Psoas muscle (tissue), 8 donors: ENCODE results near the gene PON2. TPM values are rescaled to one million over a fixed set of nuclear protein-coding genes. Genes with fewer than 3 reads are reported as not detected.

Experiments used
- ATAC-seq, 4 donors: fragments of 200-7000 bp; cut with Tn5 transposase; one replicate each; pipeline ENCODE4 v1.9.1; 2020; ENCODE audit warnings: moderate library complexity in 3 of 4, mild to moderate bottlenecking in 2 of 4
- DNase-seq, 2 donors: peaks; one replicate each; pipeline ENCODE4 v3.0.0-alpha.2; 2020
- H3K27ac ChIP-seq: fragments of 200-600 bp; one replicate; pipeline ENCODE4 v1.8.0; 2022
- H3K27me3 ChIP-seq, 3 donors: fragments of 200-600 bp in 1 of 3; one replicate each; pipeline versions ENCODE4 v1.6.1 to v1.8.0; 2013 to 2022; ENCODE audit warnings: low read length in 2 of 3, mild to moderate bottlenecking in 2 of 3, moderate library complexity in 1 of 3; ENCODE audit not compliant: insufficient read depth in 3 of 3
- H3K36me3 ChIP-seq, 2 donors: fragments of 200-600 bp in 1 of 2; one replicate each; pipeline versions ENCODE4 v1.6.1 to v1.8.0; 2013 to 2022; ENCODE audit warnings: low read depth in 1 of 2, mild to moderate bottlenecking in 1 of 2, moderate library complexity in 1 of 2; ENCODE audit not compliant: insufficient read depth in 1 of 2
- H3K4me1 ChIP-seq: fragments of 200-600 bp; one replicate; pipeline ENCODE4 v1.8.0; 2022
- H3K4me3 ChIP-seq: fragments of 200-600 bp; one replicate; pipeline ENCODE4 v1.8.0; 2022; ENCODE audit warnings: mild to moderate bottlenecking
- H3K9me3 ChIP-seq: fragments of 200-600 bp; one replicate; pipeline ENCODE4 v1.8.0; 2022
- WGBS, 3 donors: extraction: QIAGEN DNeasy Blood & Tissue Kit; methylation state at CpG; one replicate each; pipeline versions ENCODE4 v1.1.6 to v1.1.7; 2013; 5-methylcytosine and 5-hydroxymethylcytosine counted together
- intact Hi-C, 2 donors: fragments of 100-400 bp; cut with DNase I; formaldehyde crosslinking; loops; one replicate each; pipeline versions ENCODE4 v1.11.0 to v1.14.2; 2022
- polyA plus RNA-seq, 3 donors: library from polyadenylated mRNA; stranded (reverse); fragments of 200-250 nt; gene quantifications; one replicate each; pipeline ENCODE4 v1.2.3, GENCODE V29; 2013
- total RNA-seq, 4 donors: library from RNA; stranded (reverse); fragmentation: NEBNext Ultra II Directional in 2 of 4; extraction: Animal tissue kit (Norgen Biotek cat#: 25700) in 2 of 4; gene quantifications; one replicate each; pipeline versions ENCODE4 v1.2.1 to v1.2.4, GENCODE V29; 2021 to 2023
- TF ChIP-seq, protein P1 (sequence below): fragments of 200-600 bp; IDR thresholded peaks from one replicate; pipeline ENCODE4 v1.8.0; 2022; ENCODE audit warnings: antibody characterized with exemption
- donor health status: healthy with polysubstance abuse.
- donor health status: DM: no; HTN: no; CAD: no; lungs with moderate emphysema.
- donor health status: Bipolar disorder and iron deficiency.
- donor health status: healthy.
- donor health status: DM: yes; HTN: yes; CAD: no.
- donor health status: DM: no; HTN: no; CAD: no.
- donor health status: DM: no; HTN: no; CAD: no.
- donor health status: DM: yes; HTN: yes; CAD: no.

Gene PON2
- total and polyA plus RNA-seq, 7 donors = 10.8 to 25.2 (median 14.5) TPM

DNA sequence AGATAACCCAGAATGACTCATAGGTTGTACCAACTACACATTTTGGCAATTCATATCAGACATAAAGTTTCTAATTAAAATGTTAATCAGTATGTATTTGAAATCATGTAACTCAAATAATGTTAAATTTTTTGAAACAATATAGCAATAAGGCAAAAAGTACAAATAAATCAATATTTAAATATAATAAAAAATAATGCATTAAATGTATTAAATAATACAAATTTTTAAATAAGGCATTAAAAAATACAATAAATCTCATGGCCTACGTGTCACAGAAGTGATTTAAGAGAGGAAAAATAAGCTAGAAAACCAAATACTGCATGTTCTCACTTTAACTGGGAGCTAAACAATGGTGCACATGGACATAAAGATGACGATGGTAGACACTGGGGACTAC is 9.1 kb downstream of the PON2 start:
- Histone ChIP-seq H3K4me3 (no peak overlapping the region), H3K9me3 (no peaks in the 10 kb centered on the region), H3K4me1 (no peaks in the 10 kb centered on the region), H3K36me3 (peaks cover 0 to 17% of the 10 kb centered on the region in 2 donors), H3K27ac (no peak overlapping the region), H3K27me3 (no peaks in the 10 kb centered on the region)
- ATAC-seq (no peak), DNase-seq (no peak)
- intact Hi-C loops = no loop called here
- TF ChIP-seq, protein P1, sequence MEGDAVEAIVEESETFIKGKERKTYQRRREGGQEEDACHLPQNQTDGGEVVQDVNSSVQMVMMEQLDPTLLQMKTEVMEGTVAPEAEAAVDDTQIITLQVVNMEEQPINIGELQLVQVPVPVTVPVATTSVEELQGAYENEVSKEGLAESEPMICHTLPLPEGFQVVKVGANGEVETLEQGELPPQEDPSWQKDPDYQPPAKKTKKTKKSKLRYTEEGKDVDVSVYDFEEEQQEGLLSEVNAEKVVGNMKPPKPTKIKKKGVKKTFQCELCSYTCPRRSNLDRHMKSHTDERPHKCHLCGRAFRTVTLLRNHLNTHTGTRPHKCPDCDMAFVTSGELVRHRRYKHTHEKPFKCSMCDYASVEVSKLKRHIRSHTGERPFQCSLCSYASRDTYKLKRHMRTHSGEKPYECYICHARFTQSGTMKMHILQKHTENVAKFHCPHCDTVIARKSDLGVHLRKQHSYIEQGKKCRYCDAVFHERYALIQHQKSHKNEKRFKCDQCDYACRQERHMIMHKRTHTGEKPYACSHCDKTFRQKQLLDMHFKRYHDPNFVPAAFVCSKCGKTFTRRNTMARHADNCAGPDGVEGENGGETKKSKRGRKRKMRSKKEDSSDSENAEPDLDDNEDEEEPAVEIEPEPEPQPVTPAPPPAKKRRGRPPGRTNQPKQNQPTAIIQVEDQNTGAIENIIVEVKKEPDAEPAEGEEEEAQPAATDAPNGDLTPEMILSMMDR = no peak
- WGBS, 3 donors = 74 to 91% (median 75%) methylated on average over 2 of the region's 2 CpGs

DNA sequence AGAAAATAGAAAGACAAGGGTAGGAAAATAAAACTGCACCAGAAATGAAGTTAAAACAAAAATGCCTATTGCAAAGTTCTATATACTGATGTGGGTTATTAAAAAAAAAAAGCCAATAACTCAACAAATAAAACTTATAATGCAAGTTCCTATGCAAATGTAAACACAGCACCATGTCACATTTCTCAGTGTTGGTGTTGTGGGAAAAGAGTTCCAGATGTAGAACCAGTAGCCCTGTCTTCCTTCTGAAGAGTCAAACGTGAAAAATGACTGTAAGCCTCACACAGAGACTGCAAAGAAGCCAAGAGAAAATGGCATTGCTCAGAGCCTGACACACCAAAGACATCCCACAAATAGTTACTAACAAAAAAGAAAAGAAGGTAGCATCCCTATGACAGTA is 10.1 kb downstream of the PON2 start:
- H3K4me1 ChIP-seq = no peaks in the 10 kb centered on the region
- TF ChIP-seq, protein P1 = no peak
- no peak overlapping the region for H3K27ac ChIP-seq
- intact Hi-C loops = no loop called here
- ATAC-seq (no peak), DNase-seq (no peak)
- WGBS, 3 donors = 32 to 50% (median 50%) methylated on average over 1 of the region's 1 CpG
- no peaks in the 10 kb centered on the region for H3K9me3 ChIP-seq
- no peak overlapping the region for H3K4me3 ChIP-seq
- H3K27me3 ChIP-seq = no peaks in the 10 kb centered on the region
- H3K36me3 ChIP-seq = peaks cover 0 to 17% of the 10 kb centered on the region in 2 donors

DNA sequence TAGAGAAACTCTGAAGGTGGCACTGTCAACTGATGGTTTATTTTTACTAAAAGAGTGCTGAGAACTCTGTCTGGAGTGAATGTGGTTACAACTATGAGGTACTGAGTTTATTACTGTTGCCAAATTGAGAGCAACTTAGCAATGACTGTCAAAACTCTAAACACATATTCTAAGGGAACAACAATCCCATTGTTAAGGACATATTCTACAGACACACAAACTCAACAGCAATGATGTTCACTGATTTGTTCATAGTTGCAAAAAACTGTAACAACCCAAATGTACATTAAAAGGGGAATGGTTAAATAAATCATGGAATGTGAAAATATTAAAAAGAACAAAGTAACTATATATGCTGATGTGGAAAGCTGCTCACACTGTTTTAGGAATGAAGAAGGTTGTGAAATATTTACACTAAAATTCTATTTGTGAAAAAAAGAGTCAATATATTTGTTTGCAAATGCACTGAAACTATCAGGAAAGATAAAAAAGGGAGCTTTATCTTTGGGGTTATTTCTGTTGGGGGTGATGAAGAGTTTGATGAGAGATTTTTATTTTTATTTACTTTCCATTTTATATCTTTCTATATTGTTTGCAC is 12.9 kb downstream of the PON2 start:
- intact Hi-C loops = no loop called here
- H3K4me3 ChIP-seq = no peak overlapping the region
- no peaks in the 10 kb centered on the region for H3K27me3 ChIP-seq
- no peaks in the 10 kb centered on the region for H3K4me1 ChIP-seq
- DNase-seq = no peak
- TF ChIP-seq, protein P1 = no peak
- peaks cover 0 to 17% of the 10 kb centered on the region in 2 donors for H3K36me3 ChIP-seq
- no peak overlapping the region for H3K27ac ChIP-seq
- H3K9me3 ChIP-seq = no peaks in the 10 kb centered on the region
- no peak for ATAC-seq

DNA sequence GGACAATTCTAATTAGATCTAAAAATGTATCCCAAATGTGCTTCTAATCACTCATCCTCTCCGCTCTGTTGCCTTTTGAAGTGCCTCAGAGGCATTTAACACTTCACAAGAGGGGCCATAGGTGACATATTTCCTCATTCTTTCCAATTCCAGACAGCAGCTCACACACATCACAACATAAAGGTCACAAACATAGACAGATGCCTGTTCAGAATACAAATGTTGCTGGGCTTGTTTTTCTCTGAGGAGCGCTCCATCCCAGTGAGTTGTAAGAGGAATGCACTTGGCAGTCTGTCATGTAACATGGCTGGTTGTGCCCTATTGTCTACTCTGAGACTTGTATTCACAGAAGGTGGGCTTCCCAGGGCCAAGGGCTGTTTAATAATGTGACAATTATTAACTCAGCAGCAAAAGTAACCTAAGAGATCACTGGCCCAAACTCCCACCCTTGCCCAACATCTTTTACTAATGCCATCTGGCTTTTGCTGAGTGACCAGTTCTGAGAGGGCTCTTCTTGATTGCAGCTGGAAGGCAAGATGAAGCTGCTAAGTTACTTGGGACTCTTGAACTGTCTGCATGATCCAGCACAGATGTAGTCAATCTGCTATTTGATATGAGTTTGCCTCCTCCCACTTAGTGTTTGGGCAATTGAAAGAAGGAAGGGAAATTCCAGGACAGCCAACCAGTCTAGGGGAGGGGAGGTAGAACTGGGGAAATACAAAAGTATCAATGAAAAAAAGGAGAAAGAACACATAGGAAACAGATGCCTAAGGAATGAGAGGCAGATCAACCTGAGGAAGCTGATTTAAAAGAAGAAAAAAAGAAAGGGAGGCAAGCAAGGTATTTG is 13.6 kb downstream of the PON2 start:
- intact Hi-C loops = no loop called here
- H3K27ac ChIP-seq = no peak overlapping the region
- H3K4me3 ChIP-seq = no peak overlapping the region
- TF ChIP-seq, protein P1 = no peak
- no peaks in the 10 kb centered on the region for H3K27me3 ChIP-seq
- DNase-seq (no peak), ATAC-seq (no peak)
- H3K4me1 ChIP-seq = no peaks in the 10 kb centered on the region
- H3K9me3 ChIP-seq = no peaks in the 10 kb centered on the region
- WGBS, 3 donors = 80 to 97% (median 81%) methylated on average over 2 of the region's 2 CpGs
- H3K36me3 ChIP-seq = peaks cover 0 to 24% of the 10 kb centered on the region in 2 donors
